Neural progenitor cell (in vitro differentiated cells): Measurements from ENCODE around the gene NOX3.

ENCODE experiments used
- EZH2 ChIP-seq: fragments of 200-600 bp; sonication (generic); IDR thresholded peaks from 2 replicates; pipeline ENCODE4 v1.6.1; 2017; ENCODE audit warnings: antibody characterized with exemption, mild to moderate bottlenecking, moderate library complexity
- EZH2phosphoT487 ChIP-seq: fragments of 200-600 bp; sonication (generic); IDR thresholded peaks from 2 replicates; pipeline ENCODE4 v1.6.1; 2017; ENCODE audit warnings: antibody characterized with exemption
- TF ChIP-seq, protein P1 (sequence below): fragments of 200-600 bp; sonication (generic); IDR thresholded peaks from 2 replicates; pipeline ENCODE4 v1.5.1; 2017; ENCODE audit warnings: antibody characterized with exemption, mild to moderate bottlenecking

DNA sequence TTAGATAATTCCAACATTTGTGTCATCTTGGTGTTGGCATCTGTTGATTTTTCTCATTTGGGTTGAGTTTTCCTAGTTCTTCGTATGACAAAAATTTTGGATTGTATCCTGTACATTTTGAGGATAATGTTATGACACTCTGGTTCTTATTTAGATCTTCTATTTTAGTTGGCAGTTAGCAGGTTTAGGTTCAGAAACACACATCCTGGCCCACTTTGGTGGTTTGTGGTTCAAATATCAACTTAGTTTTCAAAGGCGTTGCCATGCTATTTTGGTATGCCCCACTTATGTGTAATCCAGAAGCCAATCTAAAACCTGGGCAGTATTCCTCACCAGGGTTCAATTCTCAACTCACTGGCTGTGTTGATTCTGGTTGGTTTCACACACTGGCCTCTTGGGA is 68.2 kb downstream of the NOX3 start:
- TF ChIP-seq, protein P1, sequence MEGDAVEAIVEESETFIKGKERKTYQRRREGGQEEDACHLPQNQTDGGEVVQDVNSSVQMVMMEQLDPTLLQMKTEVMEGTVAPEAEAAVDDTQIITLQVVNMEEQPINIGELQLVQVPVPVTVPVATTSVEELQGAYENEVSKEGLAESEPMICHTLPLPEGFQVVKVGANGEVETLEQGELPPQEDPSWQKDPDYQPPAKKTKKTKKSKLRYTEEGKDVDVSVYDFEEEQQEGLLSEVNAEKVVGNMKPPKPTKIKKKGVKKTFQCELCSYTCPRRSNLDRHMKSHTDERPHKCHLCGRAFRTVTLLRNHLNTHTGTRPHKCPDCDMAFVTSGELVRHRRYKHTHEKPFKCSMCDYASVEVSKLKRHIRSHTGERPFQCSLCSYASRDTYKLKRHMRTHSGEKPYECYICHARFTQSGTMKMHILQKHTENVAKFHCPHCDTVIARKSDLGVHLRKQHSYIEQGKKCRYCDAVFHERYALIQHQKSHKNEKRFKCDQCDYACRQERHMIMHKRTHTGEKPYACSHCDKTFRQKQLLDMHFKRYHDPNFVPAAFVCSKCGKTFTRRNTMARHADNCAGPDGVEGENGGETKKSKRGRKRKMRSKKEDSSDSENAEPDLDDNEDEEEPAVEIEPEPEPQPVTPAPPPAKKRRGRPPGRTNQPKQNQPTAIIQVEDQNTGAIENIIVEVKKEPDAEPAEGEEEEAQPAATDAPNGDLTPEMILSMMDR = no peak
- TF ChIP-seq EZH2phosphoT487 (no peak), EZH2 (no peak)
